ENCODE results near the gene MRPL45.

- no peak for TF ChIP-seq GATA2 (IDR thresholded peaks at IDR 0.05; ENCODE audit: low read depth, low read length)
- TF ChIP-seq GATA3 (IDR thresholded peaks at IDR 0.05; ENCODE audit: low read depth, low read length): no peak
Measured at GRCh38 chr17:38320482-38320881, 23.5 kb downstream of the MRPL45 start.
